ENCODE data around the gene TMEM271.

GRCh38 chr4:622071-622995 is 46.2 kb upstream of the TMEM271 start:
- no peak for TF ChIP-seq CTCF (IDR thresholded peaks at IDR 0.05)
- no peak for TF ChIP-seq POLR2A (IDR thresholded peaks at IDR 0.05)
